ENCODE data around the gene YAF2.
A peak's percentile ranks its signal among the peaks of the same experiment; 100 is the strongest.
"Not testable (repeated sequence)": the region's sequence is repeated elsewhere in the genome, so short reads cannot be mapped to it uniquely, and the experiment has no call there.

Gene YAF2

GRCh38 chr12:42252645-42253044 lies 14.6 kb upstream of the YAF2 start:
- not testable (repeated sequence) for DNase-seq

- not testable (repeated sequence) for DNase-seq
Measured at GRCh38 chr12:42249033-42249432, 11.0 kb upstream of the YAF2 start.

- DNase-seq: no peak
Measured at GRCh38 chr12:42240131-42240750, 2.2 kb upstream of the YAF2 start.

- no peak for DNase-seq
Measured at GRCh38 chr12:42237853-42238239, 202 bp downstream of the YAF2 start.

GRCh38 chr12:42237052-42237852 lies 796 bp downstream of the YAF2 start:
- peak; percentile 58 for DNase-seq

GRCh38 chr12:42236017-42236416 lies 2.0 kb downstream of the YAF2 start:
- no peak for DNase-seq

GRCh38 chr12:42235426-42235825 lies 2.6 kb downstream of the YAF2 start:
- DNase-seq: no peak

GRCh38 chr12:42234970-42235369 lies 3.1 kb downstream of the YAF2 start:
- DNase-seq: no peak

GRCh38 chr12:42227525-42227924 lies 10.5 kb downstream of the YAF2 start:
- DNase-seq: not testable (repeated sequence)

GRCh38 chr12:42224501-42224900 lies 13.5 kb downstream of the YAF2 start:
- not testable (repeated sequence) for DNase-seq

GRCh38 chr12:42222724-42223123 lies 15.3 kb downstream of the YAF2 start:
- no peak for DNase-seq

GRCh38 chr12:42221726-42222125 lies 16.3 kb downstream of the YAF2 start:
- no peak for DNase-seq

GRCh38 chr12:42217656-42218055 lies 20.4 kb downstream of the YAF2 start:
- no peak for DNase-seq

GRCh38 chr12:42216737-42217136 lies 21.3 kb downstream of the YAF2 start:
- DNase-seq: no peak

GRCh38 chr12:42215759-42216158 lies 22.3 kb downstream of the YAF2 start:
- DNase-seq: not testable (repeated sequence)

- no peak for DNase-seq
Measured at GRCh38 chr12:42213954-42214426, 24.1 kb downstream of the YAF2 start.

GRCh38 chr12:42213023-42213422 lies 25.0 kb downstream of the YAF2 start:
- DNase-seq: no peak

GRCh38 chr12:42208574-42208973 lies 29.5 kb downstream of the YAF2 start:
- no peak for DNase-seq

GRCh38 chr12:42204819-42205218 lies 33.2 kb downstream of the YAF2 start:
- no peak for DNase-seq

- no peak for DNase-seq
Measured at GRCh38 chr12:42204362-42204761, 33.7 kb downstream of the YAF2 start.

GRCh38 chr12:42201063-42201462 lies 37.0 kb downstream of the YAF2 start:
- no peak for DNase-seq

- no peak for DNase-seq
Measured at GRCh38 chr12:42199007-42199406, 39.0 kb downstream of the YAF2 start.

- no peak for DNase-seq
Measured at GRCh38 chr12:42196723-42197603, 41.1 kb downstream of the YAF2 start.

All from activated effector memory CD4-positive, alpha-beta T cell treated with Interleukin-2 at 50 U/mL for 16 hours (primary cell).